BLaER1 treated with 17β-estradiol and CSF1 and Interleukin-3, amounts not matched to agents 10 nM and 100 nM (cell line): Measurements from ENCODE around the gene MTX1.
A peak's percentile ranks its signal among the peaks of the same experiment; 100 is the strongest.
"Not testable (repeated sequence)": the region's sequence is repeated elsewhere in the genome, so short reads cannot be mapped to it uniquely, and the experiment has no call there.

Experiments
- H3K27ac ChIP-seq, 11 experiments: shearing (Covaris generic); formaldehyde crosslinking; 2 replicates each; pipeline ENCODE4 v1.8.1; 2022
- H3K27me3 ChIP-seq, 11 experiments: shearing (Covaris generic); formaldehyde crosslinking; 2 replicates each; pipeline ENCODE4 v1.8.1; 2022
- H3K36me3 ChIP-seq, 11 experiments: shearing (Covaris generic); formaldehyde crosslinking; 2 replicates each; pipeline ENCODE4 v1.8.1; 2022
- H3K4me1 ChIP-seq, 10 experiments: shearing (Covaris generic); formaldehyde crosslinking; 2 replicates each; pipeline ENCODE4 v1.8.1; 2022
- H3K4me2 ChIP-seq, 11 experiments: shearing (Covaris generic); formaldehyde crosslinking; 2 replicates each; pipeline ENCODE4 v1.8.1; 2022
- H3K4me3 ChIP-seq, 10 experiments: shearing (Covaris generic); formaldehyde crosslinking; 2 replicates each; pipeline ENCODE4 v1.8.1; 2022
- H3K9ac ChIP-seq, 11 experiments: shearing (Covaris generic); formaldehyde crosslinking; 2 replicates each; pipeline ENCODE4 v1.8.1; 2022
- H3K9me3 ChIP-seq, 11 experiments: shearing (Covaris generic); formaldehyde crosslinking; replicated peaks in 1 of 11; 2 replicates each; pipeline ENCODE4 v1.8.1; 2022
- H4K20me1 ChIP-seq, 11 experiments: shearing (Covaris generic); formaldehyde crosslinking; 2 replicates each; pipeline ENCODE4 v1.8.1; 2022
- Cebpa-rat ChIP-seq, 11 experiments: shearing (Covaris generic); IDR thresholded peaks; 2 replicates each; pipeline ENCODE4 v1.8.1; 2022

MTX1 gene

GRCh38 chr1:155208541-155209311, at the start of gene MTX1:
Gene MTX1, plus strand, starts transcription at chr1:155208695. Its CDS starts 110 bp downstream, at chr1:155208805.
- H3K9ac ChIP-seq = peak within 1 kb of the TSS; percentile 88 to 100 (median 94)
- TF ChIP-seq Cebpa-rat (IDR thresholded peaks at IDR 0.05) = no peak
- no peaks in the 10 kb centered on the region for H3K27me3 ChIP-seq
- no peaks in the 10 kb centered on the region for H4K20me1 ChIP-seq
- H3K9me3 ChIP-seq = no peaks in the 10 kb centered on the region
- H3K4me3 ChIP-seq = peak within 1 kb of the TSS; percentile 76 to 97 (median 91)
- H3K36me3 ChIP-seq = peaks cover 0 to 22% (median 11%) of the 10 kb centered on the region in 11 experiments; a peak in 13 of 22 replicates
- peak within 1 kb of the TSS; percentile 89 to 100 (median 97) for H3K27ac ChIP-seq
- H3K4me2 ChIP-seq = peak within 1 kb of the TSS; percentile 83 to 98 (median 94)
- H3K4me1 ChIP-seq = peaks cover 36 to 48% (median 42%) of the 10 kb centered on the region in 10 experiments

DNA sequence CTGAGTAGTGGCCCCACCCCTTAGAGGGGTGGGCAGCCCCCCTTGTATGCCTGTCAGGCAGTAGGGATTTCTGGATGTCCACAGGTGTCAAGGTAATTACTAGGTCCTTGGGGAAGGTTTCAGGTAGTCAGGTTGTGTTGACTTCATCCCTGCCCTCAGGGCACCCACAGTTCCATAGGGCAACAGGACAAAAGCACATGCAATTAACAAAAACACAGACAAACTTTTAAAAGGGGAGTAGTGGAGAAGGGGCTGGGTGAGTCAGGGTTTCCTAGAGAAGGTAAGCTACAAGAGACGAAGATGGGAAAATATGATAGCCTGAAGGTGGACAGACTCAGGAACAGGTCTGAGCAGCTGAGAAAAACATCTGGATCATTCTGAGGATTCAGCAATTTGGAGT, 49.5 kb upstream of the MTX1 start:
- H3K4me1 ChIP-seq = peaks cover 0 to 12% (median 0%) of the 10 kb centered on the region in 10 experiments; a peak in 6 of 20 replicates
- no peaks in the 10 kb centered on the region for H4K20me1 ChIP-seq
- no peak for TF ChIP-seq Cebpa-rat (IDR thresholded peaks at IDR 0.05)
- H3K4me2 ChIP-seq = no peak overlapping the region
- H3K9me3 ChIP-seq = peaks cover 0 to 2% (median 0%) of the 10 kb centered on the region in 11 experiments; a peak in 3 of 22 replicates
- no peak overlapping the region for H3K4me3 ChIP-seq
- H3K27ac ChIP-seq = no peak overlapping the region
- no peaks in the 10 kb centered on the region for H3K36me3 ChIP-seq
- no peak overlapping the region for H3K9ac ChIP-seq
- H3K27me3 ChIP-seq = no peaks in the 10 kb centered on the region

- Histone ChIP-seq H3K9ac (no peak overlapping the region), H3K27ac (no peak overlapping the region), H4K20me1 (no peaks in the 10 kb centered on the region), H3K4me1 (peaks cover under 1 to 12% (median 3%) of the 10 kb centered on the region in 10 experiments; a peak in 16 of 20 replicates), H3K9me3 (peaks cover 6 to 11% (median 9%) of the 10 kb centered on the region in 11 experiments; a peak in 13 of 22 replicates), H3K4me3 (no peak overlapping the region), H3K36me3 (no peaks in the 10 kb centered on the region), H3K4me2 (no peak overlapping the region), H3K27me3 (no peaks in the 10 kb centered on the region)
- no peak for TF ChIP-seq Cebpa-rat (IDR thresholded peaks at IDR 0.05)
Measured at GRCh38 chr1:155160128-155160527, 48.4 kb upstream of the MTX1 start.

GRCh38 chr1:155162631-155163030, 45.9 kb upstream of the MTX1 start:
- not testable (repeated sequence) for H3K9ac ChIP-seq, H3K4me3 ChIP-seq, H3K4me2 ChIP-seq, H3K27me3 ChIP-seq, H3K27ac ChIP-seq, H3K36me3 ChIP-seq, H4K20me1 ChIP-seq
- Histone ChIP-seq H3K4me1 (peaks cover 15 to 29% (median 24%) of the 10 kb centered on the region in 10 experiments), H3K9me3 (peaks cover 6 to 11% (median 9%) of the 10 kb centered on the region in 11 experiments; a peak in 13 of 22 replicates)

- not testable (repeated sequence) for H4K20me1 ChIP-seq, H3K36me3 ChIP-seq, H3K27ac ChIP-seq, H3K9ac ChIP-seq, H3K27me3 ChIP-seq, H3K4me3 ChIP-seq, H3K4me2 ChIP-seq
- peaks cover 6 to 11% (median 9%) of the 10 kb centered on the region in 11 experiments; a peak in 13 of 22 replicates for H3K9me3 ChIP-seq
- H3K4me1 ChIP-seq = peaks cover 18 to 40% (median 32%) of the 10 kb centered on the region in 10 experiments
Measured at GRCh38 chr1:155163785-155164184, 44.7 kb upstream of the MTX1 start.

- peaks cover 0 to 15% (median 0%) of the 10 kb centered on the region in 11 experiments; a peak in 3 of 22 replicates for H4K20me1 ChIP-seq
- H3K27me3 ChIP-seq, H3K9ac ChIP-seq, H3K4me3 ChIP-seq: not testable (repeated sequence)
- H3K27ac ChIP-seq = peak overlapping the region in 2 of 11 experiments; percentile 89 to 92; a peak in 1 of 22 replicates
- H3K4me2 ChIP-seq = peak overlapping the region in 1 of 11 experiments; percentile 87; a peak in 1 of 22 replicates
- peaks cover 18 to 40% (median 32%) of the 10 kb centered on the region in 10 experiments for H3K4me1 ChIP-seq
- peaks cover 8 to 12% (median 12%) of the 10 kb centered on the region in 11 experiments for H3K36me3 ChIP-seq
- peaks cover 6 to 11% (median 9%) of the 10 kb centered on the region in 11 experiments; a peak in 13 of 22 replicates for H3K9me3 ChIP-seq
Measured at GRCh38 chr1:155164625-155165024, 43.9 kb upstream of the MTX1 start.

GRCh38 chr1:155166051-155166470, 42.4 kb upstream of the MTX1 start:
- H4K20me1 ChIP-seq = peaks cover 0 to 21% (median 0%) of the 10 kb centered on the region in 11 experiments; a peak in 5 of 22 replicates
- no peak for TF ChIP-seq Cebpa-rat (IDR thresholded peaks at IDR 0.05)
- H3K4me1 ChIP-seq = peaks cover 18 to 38% (median 33%) of the 10 kb centered on the region in 10 experiments
- H3K9me3 ChIP-seq = peaks cover 6 to 11% (median 9%) of the 10 kb centered on the region in 11 experiments; a peak in 13 of 22 replicates
- H3K4me2 ChIP-seq = peak overlapping the region; percentile 76 to 97 (median 87)
- no peaks in the 10 kb centered on the region for H3K27me3 ChIP-seq
- peak overlapping the region in 6 of 10 experiments; percentile 41 to 59 (median 46); a peak in 11 of 20 replicates for H3K4me3 ChIP-seq
- peak overlapping the region in 10 of 11 experiments; percentile 37 to 81 (median 76); a peak in 18 of 22 replicates for H3K9ac ChIP-seq
- H3K36me3 ChIP-seq = peaks cover 23 to 27% (median 26%) of the 10 kb centered on the region in 11 experiments
- peak overlapping the region in 10 of 11 experiments; percentile 38 to 92 (median 82); a peak in 19 of 22 replicates for H3K27ac ChIP-seq

DNA sequence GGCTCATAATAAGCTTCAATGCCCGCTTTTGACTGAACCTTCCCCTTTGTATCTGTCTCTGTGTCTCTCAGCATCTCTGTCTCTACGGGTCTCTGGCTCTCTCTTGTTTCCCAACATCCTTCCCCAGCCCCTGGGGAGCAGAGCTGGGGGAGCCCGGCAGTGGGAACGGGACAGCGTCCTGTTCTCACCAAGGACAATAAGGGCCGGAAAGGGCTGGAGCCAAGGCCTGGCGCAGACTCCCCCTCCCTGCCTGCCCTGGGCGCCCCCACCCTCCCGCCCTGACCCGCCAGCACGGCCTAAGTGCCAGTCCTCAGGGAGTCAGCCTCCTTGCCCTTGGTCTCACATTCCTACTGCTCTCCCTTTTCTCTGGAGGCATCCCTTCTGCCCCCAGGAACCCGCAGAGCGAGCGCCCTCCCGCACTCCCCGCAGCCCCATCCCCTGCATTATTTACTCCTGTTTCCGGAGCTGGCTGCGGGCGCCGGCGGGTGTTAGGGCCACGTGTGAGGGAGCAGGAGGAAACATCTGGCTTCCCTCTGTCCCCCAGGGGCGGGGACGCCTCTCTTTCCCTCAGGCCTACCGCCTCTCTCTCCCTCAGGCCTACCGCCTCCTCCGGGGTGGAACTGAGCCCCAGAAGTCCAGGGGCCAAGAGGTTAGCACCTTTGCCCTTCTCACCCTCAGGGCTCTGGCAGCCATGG, 41.9 kb upstream of the MTX1 start:
- Histone ChIP-seq H3K4me1 (peaks cover 23 to 43% (median 38%) of the 10 kb centered on the region in 10 experiments), H3K36me3 (peaks cover 26 to 32% (median 31%) of the 10 kb centered on the region in 11 experiments), H4K20me1 (peaks cover 0 to 21% (median 0%) of the 10 kb centered on the region in 11 experiments; a peak in 5 of 22 replicates), H3K9me3 (peaks cover 6 to 11% (median 9%) of the 10 kb centered on the region in 11 experiments; a peak in 13 of 22 replicates), H3K27me3 (no peaks in the 10 kb centered on the region), H3K9ac (peak overlapping the region in 10 of 11 experiments; percentile 37 to 81 (median 76); a peak in 20 of 22 replicates), H3K4me3 (peak overlapping the region in 8 of 10 experiments; percentile 10 to 59 (median 44); a peak in 13 of 20 replicates), H3K4me2 (peak overlapping the region; percentile 79 to 97 (median 89)), H3K27ac (peak overlapping the region in 10 of 11 experiments; percentile 38 to 92 (median 82); a peak in 19 of 22 replicates)
- no peak for TF ChIP-seq Cebpa-rat (IDR thresholded peaks at IDR 0.05)
